Prostate gland (tissue), 2 donors: ENCODE data around the gene EEF1G. TPM values are rescaled to one million over a fixed set of nuclear protein-coding genes. Genes with fewer than 3 reads are reported as not detected.

Source experiments
- DNase-seq: peaks from one replicate; pipeline ENCODE4 v3.0.0-alpha.2; 2019; ENCODE audit warnings: low spot score
- H3K27ac ChIP-seq, 2 donors: fragments of 200-600 bp; sonication (generic); 2 replicates each; pipeline ENCODE4 v1.5.1; 2017 to 2019
- H3K27me3 ChIP-seq: fragments of 200-600 bp; sonication (generic); replicated peaks from 2 replicates; pipeline ENCODE4 v1.5.1; 2019; ENCODE audit not compliant: insufficient read depth
- H3K36me3 ChIP-seq, 2 donors: fragments of 200-600 bp; sonication (generic); 1 replicate in 1 of 2; 2 replicates in 1 of 2; pipeline versions ENCODE4 v1.5.1 to v1.8.1; 2017 to 2019
- H3K4me1 ChIP-seq: fragments of 200-600 bp; sonication (generic); replicated peaks from 2 replicates; pipeline ENCODE4 v1.5.1; 2019
- H3K4me3 ChIP-seq, 2 donors: fragments of 200-600 bp; sonication (generic); 2 replicates each; pipeline ENCODE4 v1.5.1; 2017 to 2019
- H3K9me3 ChIP-seq: fragments of 200-600 bp; sonication (generic); 2 replicates; pipeline ENCODE4 v1.5.1; 2017
- POLR2A ChIP-seq: fragments of 450-650 bp; IDR thresholded peaks from one replicate; pipeline ENCODE4 v1.6.1; 2016; ENCODE audit warnings: antibody characterized with exemption, mild to moderate bottlenecking
- POLR2AphosphoS5 ChIP-seq: sonication (generic); formaldehyde crosslinking; IDR thresholded peaks from one replicate; pipeline ENCODE4 v1.6.1; 2017; ENCODE audit warnings: antibody characterized with exemption
- WGBS: methylation state at CpG from one replicate; pipeline ENCODE4 v1.1.5; 2018; 5-methylcytosine and 5-hydroxymethylcytosine counted together
- intact Hi-C: fragments of 100-400 bp; cut with DNase I; formaldehyde crosslinking; loops from one replicate; pipeline ENCODE4 v1.14.2; 2022
- total RNA-seq, 2 donors: library from RNA; depleted of rRNA; stranded (reverse); fragments of >200 nt; gene quantifications; one replicate each; pipeline ENCODE4 v1.1.0, GENCODE V29; 2016
- TF ChIP-seq, protein P1 (sequence below), 4 experiments: fragments of 200-600 bp in 2 of 4; fragments of 450-650 bp in 2 of 4; sonication (generic) in 2 of 4; IDR thresholded peaks; 1 replicate in 3 of 4; 2 replicates in 1 of 4; pipeline ENCODE4 v1.5.1; 2016 to 2019; ENCODE audit warnings: antibody characterized with exemption in 4 of 4, mild to moderate bottlenecking in 2 of 4, moderate library complexity in 2 of 4

The EEF1G gene
- total RNA-seq, 2 donors from 2014 or later: 1,254 to 2,389 TPM

DNA sequence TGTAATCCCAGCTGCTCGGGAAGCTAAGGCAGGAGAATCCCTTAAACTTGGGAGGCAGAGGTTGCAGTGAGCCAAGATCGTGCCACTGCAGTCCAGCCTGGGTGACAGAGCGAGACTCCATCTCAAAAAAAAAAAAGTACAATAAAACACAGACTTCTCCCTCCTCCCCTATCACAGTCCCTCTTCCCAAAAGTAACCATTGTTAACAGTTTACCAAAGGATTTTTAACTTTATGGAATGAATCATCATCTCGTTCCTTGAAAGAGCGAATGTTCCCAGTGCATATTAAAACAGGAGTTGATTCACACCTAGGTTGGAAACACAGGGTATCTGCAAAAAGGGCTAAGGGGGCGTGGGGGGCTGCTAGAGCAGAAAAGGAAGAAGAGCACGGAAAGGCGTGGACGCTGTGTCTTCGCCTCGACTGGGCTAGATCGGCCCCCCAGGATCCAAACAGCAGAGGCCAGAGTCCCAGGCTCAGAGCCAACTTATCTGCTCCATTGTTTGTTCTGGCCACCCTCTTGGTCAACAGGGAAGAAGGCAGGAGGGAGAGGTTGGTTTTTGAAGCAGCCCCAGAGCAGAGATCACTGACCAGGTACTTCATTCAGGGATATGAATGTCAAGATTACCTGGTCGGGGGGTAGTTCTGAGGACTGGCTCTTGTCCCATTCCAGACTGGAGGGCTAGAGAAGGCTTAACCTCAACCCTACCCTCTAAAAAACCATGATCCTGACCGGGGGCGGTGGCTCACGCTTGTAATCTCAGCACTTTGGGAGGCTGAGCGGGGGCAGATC, 25.0 kb downstream of the EEF1G start:
- TF ChIP-seq, protein P1, sequence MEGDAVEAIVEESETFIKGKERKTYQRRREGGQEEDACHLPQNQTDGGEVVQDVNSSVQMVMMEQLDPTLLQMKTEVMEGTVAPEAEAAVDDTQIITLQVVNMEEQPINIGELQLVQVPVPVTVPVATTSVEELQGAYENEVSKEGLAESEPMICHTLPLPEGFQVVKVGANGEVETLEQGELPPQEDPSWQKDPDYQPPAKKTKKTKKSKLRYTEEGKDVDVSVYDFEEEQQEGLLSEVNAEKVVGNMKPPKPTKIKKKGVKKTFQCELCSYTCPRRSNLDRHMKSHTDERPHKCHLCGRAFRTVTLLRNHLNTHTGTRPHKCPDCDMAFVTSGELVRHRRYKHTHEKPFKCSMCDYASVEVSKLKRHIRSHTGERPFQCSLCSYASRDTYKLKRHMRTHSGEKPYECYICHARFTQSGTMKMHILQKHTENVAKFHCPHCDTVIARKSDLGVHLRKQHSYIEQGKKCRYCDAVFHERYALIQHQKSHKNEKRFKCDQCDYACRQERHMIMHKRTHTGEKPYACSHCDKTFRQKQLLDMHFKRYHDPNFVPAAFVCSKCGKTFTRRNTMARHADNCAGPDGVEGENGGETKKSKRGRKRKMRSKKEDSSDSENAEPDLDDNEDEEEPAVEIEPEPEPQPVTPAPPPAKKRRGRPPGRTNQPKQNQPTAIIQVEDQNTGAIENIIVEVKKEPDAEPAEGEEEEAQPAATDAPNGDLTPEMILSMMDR (IDR thresholded peaks at IDR 0.05): no peak
- no peak for TF ChIP-seq POLR2A
- TF ChIP-seq POLR2AphosphoS5: peak; percentile 72
- WGBS: 47% methylated on average over 17 of the region's 17 CpGs
- no peaks in the 10 kb centered on the region for H3K27me3 ChIP-seq
- no peaks in the 10 kb centered on the region for H3K36me3 ChIP-seq
- peak overlapping the region; percentile 97 to 99 for H3K27ac ChIP-seq
- intact Hi-C loops: loop anchor here (5.0 kb wide), 2 partner anchors 41 to 64 kb away; partner anchors contain the start of genes EML3 and ROM1
- peak; percentile 83 for DNase-seq
- H3K4me1 ChIP-seq: peaks cover 37% of the 10 kb centered on the region
- H3K9me3 ChIP-seq: no peaks in the 10 kb centered on the region
- no peak overlapping the region for H3K4me3 ChIP-seq

DNA sequence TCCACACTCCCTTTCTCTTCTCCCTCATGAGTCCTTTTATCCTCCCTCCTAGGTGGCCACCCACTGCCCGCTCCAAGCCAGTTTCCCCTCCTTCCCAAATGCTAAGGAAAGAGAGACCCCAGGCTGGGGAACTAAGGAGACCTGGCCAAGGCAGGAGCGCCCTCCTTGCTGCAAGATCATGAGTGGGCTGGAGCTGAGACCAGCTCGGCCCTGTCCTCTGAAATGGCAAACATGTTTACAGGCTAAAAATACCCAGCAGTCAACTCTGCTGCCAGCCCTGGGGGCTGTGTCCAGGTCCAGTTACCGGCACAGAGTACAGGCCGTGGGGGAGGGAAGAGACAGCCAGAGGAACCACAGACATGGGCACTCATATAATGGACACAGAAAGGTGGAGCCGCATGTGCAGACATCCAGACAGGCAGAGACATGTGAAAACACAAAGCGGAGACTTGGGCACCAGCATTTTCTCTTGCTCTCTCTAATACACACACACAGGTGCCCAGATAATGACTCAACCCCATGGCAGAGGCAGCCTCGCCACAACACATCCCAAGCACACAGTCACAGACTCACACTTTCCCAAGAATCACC, 25.9 kb downstream of the EEF1G start:
- 20% methylated on average over 8 of the region's 8 CpGs for WGBS
- H3K27me3 ChIP-seq: no peaks in the 10 kb centered on the region
- H3K9me3 ChIP-seq: no peaks in the 10 kb centered on the region
- peak; percentile 92 for DNase-seq
- intact Hi-C loops: loop anchor here (5.0 kb wide), 2 partner anchors 40 to 65 kb away; partner anchors contain the start of genes EML3 and ROM1
- peaks cover 29% of the 10 kb centered on the region for H3K4me1 ChIP-seq
- peak overlapping the region; percentile 97 to 99 for H3K27ac ChIP-seq
- TF ChIP-seq POLR2AphosphoS5 (peak; percentile 89), POLR2A (peak; percentile 44)
- TF ChIP-seq, protein P1 (IDR thresholded peaks at IDR 0.05): no peak
- no peaks in the 10 kb centered on the region for H3K36me3 ChIP-seq
- peak overlapping the region; percentile 93 to 98 for H3K4me3 ChIP-seq

DNA sequence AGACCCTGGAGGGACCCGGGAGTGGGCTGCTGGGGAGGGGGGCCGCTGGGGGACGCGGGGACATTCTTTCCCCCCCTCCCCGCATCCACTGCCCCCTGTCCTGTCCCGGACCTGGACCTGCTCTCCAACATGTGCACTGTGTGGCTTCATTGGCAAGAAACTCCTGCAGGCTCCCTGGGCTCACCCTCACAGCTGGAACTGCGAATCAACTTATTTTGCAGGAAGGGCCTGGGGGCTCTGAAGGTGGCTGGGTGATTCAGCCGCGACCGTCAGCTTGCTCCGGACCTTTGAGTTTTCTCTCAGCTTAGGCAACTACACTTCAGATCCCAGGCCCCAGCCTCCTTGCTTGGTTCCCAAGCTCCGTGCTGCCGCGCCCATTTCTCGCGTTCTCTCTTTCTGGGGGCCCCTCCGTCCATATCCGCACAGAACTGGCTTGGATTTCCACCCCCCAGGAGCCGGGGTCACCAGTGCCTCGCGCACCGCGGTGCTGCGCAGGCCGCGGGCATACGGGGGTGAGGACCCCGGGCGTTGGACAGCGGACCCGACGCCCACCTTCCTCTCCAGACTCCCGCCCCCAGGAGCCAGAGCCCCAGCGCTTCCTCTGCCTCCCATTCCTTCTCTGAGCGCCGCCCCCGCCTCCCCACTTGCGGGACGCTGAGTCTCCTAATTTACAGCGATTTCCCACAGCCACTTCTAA, 26.6 kb downstream of the EEF1G start:
- no peaks in the 10 kb centered on the region for H3K9me3 ChIP-seq
- H3K4me3 ChIP-seq: peak overlapping the region; percentile 93 to 98
- no peaks in the 10 kb centered on the region for H3K27me3 ChIP-seq
- 2% methylated on average over 40 of the region's 40 CpGs for WGBS
- no peaks in the 10 kb centered on the region for H3K36me3 ChIP-seq
- H3K4me1 ChIP-seq: peaks cover 31% of the 10 kb centered on the region
- TF ChIP-seq, protein P1 (IDR thresholded peaks at IDR 0.05): no peak
- TF ChIP-seq POLR2AphosphoS5: no peak
- intact Hi-C loops: loop anchor here (5.0 kb wide), 2 partner anchors 40 to 65 kb away; partner anchors contain the start of genes EML3 and ROM1
- H3K27ac ChIP-seq: peak overlapping the region; percentile 97 to 99
- peak; percentile 28 for DNase-seq

DNA sequence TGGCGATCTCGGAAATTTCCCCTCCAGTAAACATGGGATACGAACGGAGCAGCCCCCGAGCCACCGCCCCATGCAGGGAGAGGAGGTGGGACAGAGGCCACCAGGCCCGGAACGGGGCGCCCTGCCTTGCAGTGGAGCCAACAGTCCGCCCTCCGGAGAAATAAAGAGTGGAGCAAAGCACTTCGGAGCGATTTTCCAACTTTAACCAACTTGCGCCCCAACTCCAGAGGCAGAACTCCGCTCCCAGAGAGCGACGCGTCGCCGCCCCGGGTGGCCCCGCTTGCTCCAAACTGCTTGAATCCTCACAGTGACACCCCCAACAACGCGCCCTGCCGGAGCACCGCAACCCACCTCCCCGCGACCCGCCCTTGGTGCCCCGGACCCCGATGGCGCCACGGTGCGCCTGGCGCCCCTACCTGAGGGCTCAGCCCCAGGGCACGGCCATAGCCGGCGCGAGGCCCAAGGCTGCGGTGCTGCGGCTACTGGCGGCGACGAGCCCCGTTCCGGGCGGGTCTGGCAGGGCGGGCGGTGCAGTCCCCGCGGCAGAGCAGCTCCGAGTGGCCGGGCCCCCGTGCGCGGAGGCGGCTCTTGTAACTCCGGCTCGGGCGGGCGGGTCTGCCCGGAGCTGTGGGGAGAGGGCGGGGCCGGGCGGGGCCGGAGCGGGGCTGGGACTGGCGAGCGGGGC, 27.3 kb downstream of the EEF1G start, which contains the start of gene AHNAK:
Gene AHNAK, minus strand, starts transcription at position 563 of the 685 bp plus-strand sequence. CDS start 10,708 bp downstream, outside the sequence.
- DNase-seq: peak; percentile 92
- TF ChIP-seq POLR2A (peak; percentile 95), POLR2AphosphoS5 (peak; percentile 48)
- TF ChIP-seq, protein P1 (IDR thresholded peaks at IDR 0.05): no peak
- H3K36me3 ChIP-seq: no peaks in the 10 kb centered on the region
- H3K27ac ChIP-seq: peak within 1 kb of the TSS; percentile 97 to 99
- H3K4me1 ChIP-seq: peaks cover 37% of the 10 kb centered on the region
- no peaks in the 10 kb centered on the region for H3K9me3 ChIP-seq
- WGBS: under 1% methylated on average over 65 of the region's 69 CpGs
- intact Hi-C loops: loop anchor here (5.0 kb wide), 2 partner anchors 39 to 66 kb away; partner anchors contain the start of genes EML3 and ROM1
- H3K4me3 ChIP-seq: peak within 1 kb of the TSS; percentile 93 to 98
- no peaks in the 10 kb centered on the region for H3K27me3 ChIP-seq
